Stimulated activated CD4-positive, alpha-beta T cell treated with anti-CD3 and anti-CD28 coated beads, Interleukin-4, amount 100 ng/mL, for 1 hour (primary cell): ENCODE measurements around the gene SBNO1.

Source experiments
- DNase-seq: peaks from one replicate; pipeline ENCODE4 v3.0.0-alpha.2; 2020

Gene SBNO1

GRCh38 chr12:123242116-123242904 is 122.3 kb downstream of the SBNO1 start:
- DNase-seq, result no peak
